ENCODE results near the gene OR4M1.
"Not testable (repeated sequence)": the region's sequence is repeated elsewhere in the genome, so short reads cannot be mapped to it uniquely, and the experiment has no call there.

OR4M1 gene

DNA sequence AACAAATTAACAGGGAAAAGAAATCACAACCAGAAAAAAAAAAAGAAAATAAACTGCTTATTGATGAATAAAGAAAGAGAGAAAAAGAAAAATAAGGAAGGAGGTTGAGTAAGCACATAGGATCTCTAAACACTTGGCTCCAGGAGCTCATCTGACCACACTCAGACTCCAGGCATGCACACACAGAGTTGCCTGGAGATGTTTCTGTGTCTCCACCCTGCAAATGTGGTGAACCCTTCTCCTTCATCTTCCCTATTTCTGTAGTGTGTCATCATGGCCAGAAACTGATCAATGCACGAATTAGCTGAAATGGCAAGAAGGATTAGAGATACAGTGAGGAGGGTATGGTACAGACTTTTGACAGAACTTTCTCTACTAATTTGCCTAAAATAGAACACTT lies 50.5 kb downstream of the OR4M1 start:
- DNase-seq = no peak

DNA sequence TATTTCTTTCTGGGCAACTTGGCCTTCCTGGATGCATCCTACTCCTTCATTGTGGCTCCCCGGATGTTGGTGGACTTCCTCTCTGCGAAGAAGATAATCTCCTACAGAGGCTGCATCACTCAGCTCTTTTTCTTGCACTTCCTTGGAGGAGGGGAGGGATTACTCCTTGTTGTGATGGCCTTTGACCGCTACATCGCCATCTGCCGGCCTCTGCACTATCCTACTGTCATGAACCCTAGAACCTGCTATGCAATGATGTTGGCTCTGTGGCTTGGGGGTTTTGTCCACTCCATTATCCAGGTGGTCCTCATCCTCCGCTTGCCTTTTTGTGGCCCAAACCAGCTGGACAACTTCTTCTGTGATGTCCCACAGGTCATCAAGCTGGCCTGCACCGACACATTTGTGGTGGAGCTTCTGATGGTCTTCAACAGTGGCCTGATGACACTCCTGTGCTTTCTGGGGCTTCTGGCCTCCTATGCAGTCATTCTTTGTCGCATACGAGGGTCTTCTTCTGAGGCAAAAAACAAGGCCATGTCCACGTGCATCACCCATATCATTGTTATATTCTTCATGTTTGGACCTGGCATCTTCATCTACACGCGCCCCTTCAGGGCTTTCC lies 54.4 kb downstream of the OR4M1 start:
- DNase-seq = not testable (repeated sequence)

DNA sequence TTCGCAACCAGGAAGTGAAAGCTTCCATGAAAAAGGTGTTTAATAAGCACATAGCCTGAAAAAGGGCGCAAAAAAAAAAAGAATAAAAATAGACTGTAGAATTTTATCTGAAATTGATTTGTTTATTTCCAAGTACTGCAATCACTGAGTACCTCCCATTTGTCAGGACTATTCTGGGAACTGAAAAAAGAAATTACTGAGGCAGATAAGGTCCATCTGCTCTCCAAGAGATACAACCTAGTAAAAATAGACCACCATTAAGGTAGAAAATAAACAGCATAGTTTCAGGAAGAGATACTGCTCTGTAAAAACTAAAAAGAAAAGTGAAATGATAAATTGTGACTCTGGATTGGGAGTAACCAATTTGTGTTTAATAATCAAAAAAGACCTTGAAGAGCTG lies 55.0 kb downstream of the OR4M1 start:
- no peak for DNase-seq
